Retinal pigment epithelial cell (primary cell): Measurements from ENCODE around the gene LPA.

ENCODE experiments used
- DNase-seq: peaks from one replicate; pipeline ENCODE4 v3.0.0-alpha.2; 2010; ENCODE audit warnings: low read depth
- H3K4me3 ChIP-seq: 2 replicates; pipeline ENCODE4 v1.5.1; 2011; ENCODE audit warnings: mild to moderate bottlenecking, low read length, control low read depth, moderate library complexity
- TF ChIP-seq, protein P1 (sequence below): conservative IDR thresholded peaks from 2 replicates; pipeline ENCODE4 v1.5.1; 2011; ENCODE audit warnings: low read depth, low read length, control low read depth, inconsistent platforms

Gene LPA

DNA sequence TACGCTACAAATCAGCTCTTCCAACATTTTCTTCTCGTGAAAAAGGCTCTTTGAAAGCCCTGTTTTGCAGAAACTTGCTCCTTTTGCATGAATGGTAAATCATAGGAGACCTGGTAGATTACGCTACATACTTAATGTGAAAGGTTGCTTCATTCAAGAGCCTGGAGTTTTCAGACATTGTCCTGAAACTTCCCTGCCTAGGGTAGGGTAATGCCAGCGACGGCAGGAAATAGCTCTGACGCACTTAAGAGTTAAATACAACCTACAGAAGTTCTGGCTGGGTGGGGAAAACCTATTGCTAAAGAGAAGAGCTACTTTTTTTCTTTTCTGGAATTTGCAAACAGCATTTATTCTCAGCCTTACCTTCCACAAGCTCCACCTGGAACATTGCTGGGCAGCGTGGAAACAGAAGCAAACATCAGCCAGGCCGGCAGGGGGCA lies 144.5 kb downstream of the LPA start:
- TF ChIP-seq, protein P1, sequence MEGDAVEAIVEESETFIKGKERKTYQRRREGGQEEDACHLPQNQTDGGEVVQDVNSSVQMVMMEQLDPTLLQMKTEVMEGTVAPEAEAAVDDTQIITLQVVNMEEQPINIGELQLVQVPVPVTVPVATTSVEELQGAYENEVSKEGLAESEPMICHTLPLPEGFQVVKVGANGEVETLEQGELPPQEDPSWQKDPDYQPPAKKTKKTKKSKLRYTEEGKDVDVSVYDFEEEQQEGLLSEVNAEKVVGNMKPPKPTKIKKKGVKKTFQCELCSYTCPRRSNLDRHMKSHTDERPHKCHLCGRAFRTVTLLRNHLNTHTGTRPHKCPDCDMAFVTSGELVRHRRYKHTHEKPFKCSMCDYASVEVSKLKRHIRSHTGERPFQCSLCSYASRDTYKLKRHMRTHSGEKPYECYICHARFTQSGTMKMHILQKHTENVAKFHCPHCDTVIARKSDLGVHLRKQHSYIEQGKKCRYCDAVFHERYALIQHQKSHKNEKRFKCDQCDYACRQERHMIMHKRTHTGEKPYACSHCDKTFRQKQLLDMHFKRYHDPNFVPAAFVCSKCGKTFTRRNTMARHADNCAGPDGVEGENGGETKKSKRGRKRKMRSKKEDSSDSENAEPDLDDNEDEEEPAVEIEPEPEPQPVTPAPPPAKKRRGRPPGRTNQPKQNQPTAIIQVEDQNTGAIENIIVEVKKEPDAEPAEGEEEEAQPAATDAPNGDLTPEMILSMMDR = peak; percentile 96
- no peak for DNase-seq
- peak overlapping the region; percentile 59 for H3K4me3 ChIP-seq

DNA sequence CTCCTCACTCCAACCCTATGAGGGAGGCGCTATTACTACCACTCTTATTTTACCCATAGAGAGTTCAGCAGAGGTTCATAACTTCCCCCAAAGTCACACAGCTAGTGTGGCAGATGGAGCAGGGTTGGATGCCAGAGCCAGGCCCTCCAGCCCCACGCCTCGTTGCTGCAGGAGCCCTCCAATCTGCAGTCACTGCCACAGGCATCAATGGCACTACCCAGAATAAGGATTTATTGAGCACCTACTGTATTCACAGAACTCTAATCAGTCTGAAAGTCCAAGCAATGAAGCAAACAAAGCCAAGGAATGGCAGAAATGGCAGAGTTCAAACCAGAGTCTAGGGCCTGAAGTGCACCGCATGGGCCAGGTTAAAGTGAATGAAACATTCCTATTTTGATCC lies 144.9 kb downstream of the LPA start:
- no peak overlapping the region for H3K4me3 ChIP-seq
- TF ChIP-seq, protein P1 = no peak
- no peak for DNase-seq

DNA sequence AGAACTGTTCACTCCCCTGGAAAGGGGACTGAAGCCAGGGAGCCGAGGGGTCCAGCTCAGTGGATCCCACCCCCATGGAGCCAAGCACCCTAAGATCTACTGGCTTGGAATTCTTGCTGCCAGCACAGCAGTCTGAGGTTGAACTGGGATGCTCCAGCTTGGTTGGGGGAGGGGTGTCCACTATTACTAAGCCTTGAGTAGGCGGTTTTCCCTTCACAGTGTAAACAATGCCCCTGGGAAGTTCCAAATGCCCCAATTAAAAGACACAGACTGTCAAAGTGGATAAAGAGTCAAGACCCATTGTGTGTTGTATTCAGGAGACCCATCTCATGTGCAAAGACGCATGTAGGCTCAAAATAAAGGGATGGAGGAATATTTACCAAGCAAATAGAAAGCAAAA lies 150.2 kb downstream of the LPA start:
- no peak overlapping the region for H3K4me3 ChIP-seq
- no peak for DNase-seq
- TF ChIP-seq, protein P1 = no peak

DNA sequence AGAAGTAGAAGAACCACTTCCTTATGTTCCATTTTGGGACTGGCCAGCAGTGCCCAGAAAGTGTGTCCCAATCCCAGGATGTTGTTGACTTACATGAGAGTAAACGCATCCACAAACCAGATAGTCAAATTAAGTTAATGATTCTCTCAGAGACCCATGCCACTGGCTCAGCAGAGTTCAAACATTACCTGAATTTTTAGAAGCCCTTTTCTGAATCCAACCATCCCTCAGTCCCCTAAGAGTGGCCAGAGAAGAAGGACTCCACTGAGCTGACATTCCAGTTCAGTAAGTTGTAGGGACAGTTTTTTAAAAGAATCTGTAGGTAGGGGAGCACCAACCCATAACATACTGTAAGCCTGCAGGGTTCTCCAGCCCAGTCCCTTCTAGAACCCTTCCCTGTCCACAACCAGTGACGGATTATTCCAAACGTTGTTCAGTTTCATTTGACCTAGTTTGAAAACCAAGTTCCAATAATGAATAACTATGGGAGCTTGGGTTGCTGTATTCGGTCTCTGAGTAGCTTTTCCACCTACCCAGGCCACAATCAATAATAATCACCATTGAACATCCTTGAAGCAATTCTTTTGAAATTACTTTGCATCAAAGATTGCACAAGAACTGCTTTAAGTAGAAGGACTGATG lies 153.0 kb downstream of the LPA start:
- no peak for DNase-seq
- TF ChIP-seq, protein P1 = no peak
- no peak overlapping the region for H3K4me3 ChIP-seq

DNA sequence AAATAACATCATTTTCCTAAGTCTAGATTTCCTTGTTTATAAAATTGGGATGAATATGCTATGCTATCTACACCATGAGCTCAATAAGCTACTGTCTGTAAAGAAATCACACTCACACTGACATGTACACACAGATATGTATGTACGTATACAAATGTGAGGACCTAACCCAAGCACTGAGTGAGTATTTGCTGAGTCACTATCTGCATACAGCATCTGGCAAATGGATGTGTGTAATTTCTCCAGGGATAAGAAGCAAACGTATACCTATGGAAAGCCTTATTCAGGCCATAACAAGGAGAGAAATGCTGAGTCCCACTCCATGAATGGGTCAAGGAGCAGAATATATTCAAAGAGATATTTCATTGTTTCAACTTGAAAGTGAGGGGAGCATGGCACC lies 153.9 kb downstream of the LPA start:
- DNase-seq = no peak

DNA sequence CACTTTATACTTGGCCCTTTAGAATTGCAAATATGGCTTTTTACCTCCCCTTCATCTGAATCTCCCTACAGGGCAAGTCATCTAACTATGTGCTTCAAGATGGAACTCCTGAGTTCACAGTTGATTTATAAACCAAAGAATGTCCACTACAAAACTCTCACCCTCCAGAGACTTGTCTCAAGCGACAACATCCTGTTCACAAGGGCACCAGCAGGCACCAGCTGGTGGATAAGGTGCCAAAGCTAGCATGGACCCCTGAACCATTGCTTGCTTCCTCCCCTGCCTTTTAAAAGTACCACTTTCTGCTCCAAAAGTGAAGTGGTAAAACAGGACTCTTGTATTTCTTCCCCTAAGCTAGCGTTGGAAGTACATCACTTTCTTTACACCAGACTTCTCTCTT lies 154.5 kb downstream of the LPA start:
- no peak overlapping the region for H3K4me3 ChIP-seq
- DNase-seq = no peak
- TF ChIP-seq, protein P1 = no peak

More for the DNA sequence above, 153.9 kb downstream of the LPA start:
- TF ChIP-seq, protein P1 = no peak
- no peak overlapping the region for H3K4me3 ChIP-seq

DNA sequence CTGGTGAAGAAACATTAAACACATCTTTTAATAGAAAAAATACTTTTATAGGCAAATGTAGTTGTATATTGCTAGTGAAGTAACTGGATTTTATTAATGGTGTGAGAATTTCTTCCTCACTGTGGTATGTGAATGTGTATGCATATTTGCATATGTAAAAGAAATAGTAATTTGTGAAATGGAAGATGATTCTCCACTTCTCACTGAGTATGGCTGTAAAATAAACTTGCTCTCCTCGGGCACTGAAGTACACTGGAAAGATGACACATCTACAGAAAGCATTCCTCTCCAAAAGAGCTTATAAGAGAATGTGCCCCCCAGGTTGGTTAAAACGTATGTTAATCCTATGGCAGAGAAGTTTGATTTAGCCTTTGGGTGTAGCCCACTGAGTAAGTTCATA lies 155.5 kb downstream of the LPA start:
- TF ChIP-seq, protein P1 = no peak
- H3K4me3 ChIP-seq = no peak overlapping the region
- no peak for DNase-seq
